ENCODE measurements around the gene LRRC8D. TPM values are rescaled to one million over a fixed set of nuclear protein-coding genes. Genes with fewer than 3 reads are reported as not detected.

Gene LRRC8D
- total and polyA plus RNA-seq, 9 of the 15 experiments (the other 6 are each of a cell fraction or from before 2014, with no cell fraction given): 3.4 to 53.9 (median 15.9) TPM

DNA sequence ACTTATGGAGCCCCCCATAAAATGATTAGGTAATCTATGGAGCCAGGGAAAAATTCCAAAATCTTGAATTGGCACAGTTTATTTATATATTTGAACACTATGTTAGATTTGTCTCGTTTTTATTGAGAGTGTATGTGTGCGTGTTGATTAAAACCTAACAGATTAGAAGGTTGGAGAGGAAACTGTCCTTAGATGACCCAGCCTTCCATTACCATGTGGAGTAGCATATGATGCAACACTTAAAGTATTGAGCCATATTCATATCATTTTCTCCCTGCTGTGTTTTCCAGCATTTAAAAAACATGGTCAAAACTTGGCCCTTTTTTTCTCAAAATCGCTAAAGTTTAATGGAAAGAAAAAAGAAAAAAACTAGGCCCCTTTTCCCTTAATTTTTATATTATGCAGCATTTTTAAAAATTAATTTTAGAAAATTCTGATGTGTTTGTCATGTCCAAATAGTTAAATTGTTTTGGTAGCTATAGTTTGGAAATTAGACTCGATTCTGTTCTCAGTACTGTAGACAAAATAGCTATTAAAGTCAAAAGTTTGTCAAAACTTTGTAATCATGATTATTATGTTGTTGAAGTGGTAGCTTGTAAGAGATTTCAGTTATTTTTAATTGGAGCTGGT, 2.3 kb downstream of the LRRC8D start (continued):
- TF ChIP-seq, protein P1, sequence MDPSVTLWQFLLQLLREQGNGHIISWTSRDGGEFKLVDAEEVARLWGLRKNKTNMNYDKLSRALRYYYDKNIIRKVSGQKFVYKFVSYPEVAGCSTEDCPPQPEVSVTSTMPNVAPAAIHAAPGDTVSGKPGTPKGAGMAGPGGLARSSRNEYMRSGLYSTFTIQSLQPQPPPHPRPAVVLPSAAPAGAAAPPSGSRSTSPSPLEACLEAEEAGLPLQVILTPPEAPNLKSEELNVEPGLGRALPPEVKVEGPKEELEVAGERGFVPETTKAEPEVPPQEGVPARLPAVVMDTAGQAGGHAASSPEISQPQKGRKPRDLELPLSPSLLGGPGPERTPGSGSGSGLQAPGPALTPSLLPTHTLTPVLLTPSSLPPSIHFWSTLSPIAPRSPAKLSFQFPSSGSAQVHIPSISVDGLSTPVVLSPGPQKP (CRISPR knock-in tag; IDR thresholded peaks at IDR 0.05): no peak
- TF ChIP-seq, protein P2, sequence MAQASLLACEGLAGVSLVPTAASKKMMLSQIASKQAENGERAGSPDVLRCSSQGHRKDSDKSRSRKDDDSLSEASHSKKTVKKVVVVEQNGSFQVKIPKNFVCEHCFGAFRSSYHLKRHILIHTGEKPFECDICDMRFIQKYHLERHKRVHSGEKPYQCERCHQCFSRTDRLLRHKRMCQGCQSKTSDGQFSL (CRISPR knock-in tag; IDR thresholded peaks at IDR 0.05): no peak
- TF ChIP-seq, protein P2 (tag; IDR thresholded peaks at IDR 0.05): no peak
- peak; percentile 100 for TF ChIP-seq CEBPB (tag; IDR thresholded peaks at IDR 0.05)
- TF ChIP-seq PHB2 (IDR thresholded peaks at IDR 0.05; ENCODE audit: low read depth): no peak
- 0 out of 2 replicates have a peak, but pooled peaks have one; percentile 12 for TF ChIP-seq ELF2 (CRISPR knock-in tag; IDR thresholded peaks at IDR 0.05)
- TF ChIP-seq, protein P3, sequence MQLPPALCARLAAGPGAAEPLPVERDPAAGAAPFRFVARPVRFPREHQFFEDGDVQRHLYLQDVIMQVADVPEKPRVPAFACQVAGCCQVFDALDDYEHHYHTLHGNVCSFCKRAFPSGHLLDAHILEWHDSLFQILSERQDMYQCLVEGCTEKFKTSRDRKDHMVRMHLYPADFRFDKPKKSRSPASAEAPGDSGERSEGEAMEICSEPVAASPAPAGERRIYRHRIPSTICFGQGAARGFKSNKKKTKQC (CRISPR knock-in tag; IDR thresholded peaks at IDR 0.05): no peak
- TF ChIP-seq, protein P4, sequence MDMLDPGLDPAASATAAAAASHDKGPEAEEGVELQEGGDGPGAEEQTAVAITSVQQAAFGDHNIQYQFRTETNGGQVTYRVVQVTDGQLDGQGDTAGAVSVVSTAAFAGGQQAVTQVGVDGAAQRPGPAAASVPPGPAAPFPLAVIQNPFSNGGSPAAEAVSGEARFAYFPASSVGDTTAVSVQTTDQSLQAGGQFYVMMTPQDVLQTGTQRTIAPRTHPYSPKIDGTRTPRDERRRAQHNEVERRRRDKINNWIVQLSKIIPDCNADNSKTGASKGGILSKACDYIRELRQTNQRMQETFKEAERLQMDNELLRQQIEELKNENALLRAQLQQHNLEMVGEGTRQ (CRISPR knock-in tag; IDR thresholded peaks at IDR 0.05): no peak
- no peak for TF ChIP-seq ZNF780A (CRISPR knock-in tag; IDR thresholded peaks at IDR 0.05)
- TF ChIP-seq, protein P5, sequence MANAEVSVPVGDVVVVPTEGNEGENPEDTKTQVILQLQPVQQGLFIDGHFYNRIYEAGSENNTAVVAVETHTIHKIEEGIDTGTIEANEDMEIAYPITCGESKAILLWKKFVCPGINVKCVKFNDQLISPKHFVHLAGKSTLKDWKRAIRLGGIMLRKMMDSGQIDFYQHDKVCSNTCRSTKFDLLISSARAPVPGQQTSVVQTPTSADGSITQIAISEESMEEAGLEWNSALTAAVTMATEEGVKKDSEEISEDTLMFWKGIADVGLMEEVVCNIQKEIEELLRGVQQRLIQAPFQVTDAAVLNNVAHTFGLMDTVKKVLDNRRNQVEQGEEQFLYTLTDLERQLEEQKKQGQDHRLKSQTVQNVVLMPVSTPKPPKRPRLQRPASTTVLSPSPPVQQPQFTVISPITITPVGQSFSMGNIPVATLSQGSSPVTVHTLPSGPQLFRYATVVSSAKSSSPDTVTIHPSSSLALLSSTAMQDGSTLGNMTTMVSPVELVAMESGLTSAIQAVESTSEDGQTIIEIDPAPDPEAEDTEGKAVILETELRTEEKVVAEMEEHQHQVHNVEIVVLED (CRISPR knock-in tag; IDR thresholded peaks at IDR 0.05): no peak
- no peak for TF ChIP-seq FIP1L1 (IDR thresholded peaks at IDR 0.05; ENCODE audit: low read depth, low read length, poor library complexity, severe bottlenecking)
- 0 out of 2 replicates have a peak, but pooled peaks have one; percentile 14 for TF ChIP-seq NFE2 (IDR thresholded peaks at IDR 0.05; ENCODE audit: low read depth)
- no peak for TF ChIP-seq WHSC1 (IDR thresholded peaks at IDR 0.05; ENCODE audit: low read length)
- TF ChIP-seq TSC22D4 (tag; IDR thresholded peaks at IDR 0.05): no peak
- no peak for TF ChIP-seq RBM34 (IDR thresholded peaks at IDR 0.05; ENCODE audit: borderline replicate concordance, insufficient read depth, low read length)
- TF ChIP-seq ZSCAN32 (CRISPR knock-in tag; IDR thresholded peaks at IDR 0.05): peak; percentile 92
- no peak for TF ChIP-seq ZNF165 (CRISPR knock-in tag; IDR thresholded peaks at IDR 0.05; ENCODE audit: borderline replicate concordance)
- TF ChIP-seq PML (IDR thresholded peaks at IDR 0.05; ENCODE audit: low read length): no peak
- TF ChIP-seq PPARD (CRISPR knock-in tag; IDR thresholded peaks at IDR 0.05): no peak
- no peak for TF ChIP-seq ZZZ3 (IDR thresholded peaks at IDR 0.05)
- no peak for TF ChIP-seq FOXJ3 (CRISPR knock-in tag; IDR thresholded peaks at IDR 0.05)
- no peak for TF ChIP-seq ZNF695 (CRISPR knock-in tag; IDR thresholded peaks at IDR 0.05)
